GM12892 (cell line): ENCODE results near the gene MTHFD1L.

Experiments
- POLR2A ChIP-seq: IDR thresholded peaks from 2 replicates; pipeline ENCODE4 v1.6.1; 2011; ENCODE audit warnings: low read depth, low read length, control low read depth
- POLR2AphosphoS5 ChIP-seq: IDR thresholded peaks from 2 replicates; pipeline ENCODE4 v1.6.1; 2011; ENCODE audit warnings: low read depth, low read length, control low read depth
- TAF1 ChIP-seq: IDR thresholded peaks from 2 replicates; pipeline ENCODE4 v1.6.1; 2011; ENCODE audit warnings: low read depth, mild to moderate bottlenecking, control low read depth, low read length, borderline replicate concordance

- TF ChIP-seq POLR2AphosphoS5 (no peak), POLR2A (no peak), TAF1 (no peak)
Observed at GRCh38 chr6:150937132-150937906, 71.8 kb downstream of the MTHFD1L start.
